ENCODE measurements around the gene SLCO2B1.

SLCO2B1 gene

DNA sequence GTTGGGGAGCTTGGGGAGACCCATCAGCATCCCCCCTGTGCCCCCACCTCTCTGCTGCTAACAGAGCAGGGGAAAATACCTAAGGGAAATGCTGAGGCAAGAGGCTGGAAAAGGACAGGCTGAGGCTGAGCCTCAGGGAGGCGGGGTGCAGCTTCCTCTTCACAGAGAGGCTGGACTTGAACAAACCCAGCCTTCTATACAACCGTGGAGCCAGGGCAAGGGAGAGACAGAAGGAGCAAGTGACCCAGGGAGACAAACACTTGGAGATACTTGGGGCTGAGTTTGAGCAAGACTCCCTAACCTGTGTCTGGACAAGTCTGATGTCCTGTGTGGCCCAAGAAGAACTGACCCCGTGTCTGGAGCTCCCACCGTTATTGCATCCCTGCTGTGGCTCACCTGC, at the start of gene SLCO2B1:
TSS of gene SLCO2B1 (plus strand) at position 229 of the 400 bp plus-strand sequence. CDS start 275 bp downstream, outside the sequence.
- no peak for TF ChIP-seq GATA3 (IDR thresholded peaks at IDR 0.05; ENCODE audit: low read depth, low read length)
- TF ChIP-seq GATA2 (IDR thresholded peaks at IDR 0.05; ENCODE audit: low read depth, low read length): no peak

DNA sequence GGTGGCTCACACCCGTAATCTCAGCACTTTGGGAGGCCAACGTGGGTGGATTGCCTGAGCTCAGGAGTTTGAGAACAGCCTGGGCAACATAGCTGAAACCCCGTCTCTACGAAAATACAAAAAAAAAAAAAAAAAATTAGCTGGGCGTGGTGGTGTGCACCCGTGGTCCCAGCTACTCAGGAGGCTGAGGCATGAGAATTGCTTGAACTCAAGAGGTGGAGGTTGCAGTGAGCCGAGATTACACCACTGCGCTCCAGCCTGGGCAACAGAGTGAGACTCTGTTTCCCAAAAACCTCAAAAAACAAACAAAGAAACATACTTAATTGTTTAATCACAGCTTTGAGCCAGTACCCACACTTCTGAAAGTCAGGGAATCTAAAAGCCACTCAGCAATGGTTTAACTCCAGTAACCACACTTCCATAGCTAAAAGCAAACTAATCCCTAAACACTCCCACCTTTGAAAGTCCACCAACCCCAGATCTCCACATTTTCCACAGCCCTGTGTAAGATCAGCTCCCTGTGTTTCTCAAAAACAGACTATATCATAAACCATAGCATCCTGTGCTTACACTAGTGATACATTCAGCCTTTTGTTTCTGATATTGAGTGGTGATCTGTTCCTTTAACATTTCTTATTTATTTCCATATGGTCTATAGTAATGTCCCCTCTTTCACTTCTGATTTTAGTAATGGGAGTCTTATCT, 49.3 kb upstream of the SLCO2B1 start:
- no peak for TF ChIP-seq GATA3 (IDR thresholded peaks at IDR 0.05; ENCODE audit: low read depth, low read length)
- TF ChIP-seq GATA2 (IDR thresholded peaks at IDR 0.05; ENCODE audit: low read depth, low read length): no peak

- no peak for TF ChIP-seq GATA3 (IDR thresholded peaks at IDR 0.05; ENCODE audit: low read depth, low read length)
- no peak for TF ChIP-seq GATA2 (IDR thresholded peaks at IDR 0.05; ENCODE audit: low read depth, low read length)
These were observed 47.4 kb upstream of the SLCO2B1 start for GRCh38 chr11:75103380-75104026.

DNA sequence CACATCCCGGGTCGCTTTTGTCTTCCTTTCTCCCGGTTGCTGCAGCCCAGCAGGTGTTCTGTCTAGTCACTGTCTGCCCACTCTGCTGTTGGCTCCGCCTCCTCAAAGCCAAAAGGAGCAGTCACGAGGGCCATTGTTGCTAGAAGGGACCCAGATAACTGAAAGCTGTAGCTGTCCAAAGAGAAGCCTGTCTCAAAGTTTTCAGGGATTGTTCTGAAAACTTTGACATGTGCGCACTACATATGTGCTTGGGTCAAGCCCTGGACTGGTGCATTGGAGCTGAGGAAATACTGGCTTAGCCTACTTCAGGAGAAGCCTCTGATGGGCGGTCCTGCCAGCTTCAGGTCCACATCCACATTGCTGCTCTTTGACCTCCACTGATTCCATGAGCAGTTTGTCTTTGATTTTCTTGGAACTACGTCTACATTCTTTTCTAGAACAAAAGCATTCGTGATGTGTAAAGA, 45.4 kb upstream of the SLCO2B1 start:
- no peak for TF ChIP-seq GATA2 (IDR thresholded peaks at IDR 0.05; ENCODE audit: low read depth, low read length)
- TF ChIP-seq GATA3 (IDR thresholded peaks at IDR 0.05; ENCODE audit: low read depth, low read length): no peak

- TF ChIP-seq GATA3 (IDR thresholded peaks at IDR 0.05; ENCODE audit: low read depth, low read length): no peak
- TF ChIP-seq GATA2 (IDR thresholded peaks at IDR 0.05; ENCODE audit: low read depth, low read length): no peak
These were observed 43.7 kb upstream of the SLCO2B1 start for GRCh38 chr11:75107187-75107586.

DNA sequence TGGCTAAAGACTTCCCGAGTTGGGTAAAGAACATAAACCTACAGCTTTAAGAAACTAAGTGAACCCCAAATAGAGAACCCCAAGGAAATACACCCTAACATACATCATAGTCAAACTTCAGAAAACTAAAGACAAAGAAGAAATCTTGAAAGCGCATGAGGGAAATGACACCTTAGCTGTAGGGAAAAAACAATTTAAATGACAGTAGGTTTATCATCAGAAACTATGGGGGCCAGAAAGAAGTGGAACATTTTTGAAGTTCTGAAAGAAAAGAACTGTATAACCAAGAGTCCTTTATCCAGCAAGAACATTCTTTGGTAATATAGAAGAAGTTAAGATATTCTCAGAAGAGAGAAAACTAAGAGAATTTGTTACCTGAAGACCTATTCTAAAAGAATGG, 38.7 kb upstream of the SLCO2B1 start:
- TF ChIP-seq GATA2 (IDR thresholded peaks at IDR 0.05; ENCODE audit: low read depth, low read length) (no peak), GATA3 (IDR thresholded peaks at IDR 0.05; ENCODE audit: low read depth, low read length) (no peak)

DNA sequence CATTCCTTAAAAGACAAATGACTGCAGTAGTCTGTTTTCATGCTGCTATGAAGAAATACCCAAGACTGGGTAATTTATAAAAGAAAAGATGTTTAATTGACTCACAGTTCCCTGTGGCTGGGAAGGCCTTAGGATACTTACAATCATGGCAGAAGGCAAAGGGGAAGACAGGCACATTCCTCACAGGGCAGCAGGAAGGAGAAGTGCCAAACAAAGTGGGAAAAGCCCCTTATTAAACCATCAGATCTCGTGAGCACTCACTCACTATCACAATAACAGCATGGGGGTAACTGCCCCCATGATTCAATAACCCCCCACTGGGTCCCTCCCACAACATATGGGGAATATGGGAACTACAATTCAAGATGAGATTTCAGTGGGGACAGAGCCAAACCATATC, 37.9 kb upstream of the SLCO2B1 start:
- TF ChIP-seq GATA3 (IDR thresholded peaks at IDR 0.05; ENCODE audit: low read depth, low read length) (no peak), GATA2 (IDR thresholded peaks at IDR 0.05; ENCODE audit: low read depth, low read length) (no peak)

GRCh38 chr11:75114465-75114864, 36.4 kb upstream of the SLCO2B1 start:
- TF ChIP-seq GATA3 (IDR thresholded peaks at IDR 0.05; ENCODE audit: low read depth, low read length) (no peak), GATA2 (IDR thresholded peaks at IDR 0.05; ENCODE audit: low read depth, low read length) (no peak)

GRCh38 chr11:75118577-75118976, 32.3 kb upstream of the SLCO2B1 start:
- TF ChIP-seq GATA2 (IDR thresholded peaks at IDR 0.05; ENCODE audit: low read depth, low read length) (no peak), GATA3 (IDR thresholded peaks at IDR 0.05; ENCODE audit: low read depth, low read length) (no peak)

GRCh38 chr11:75126564-75126963, 24.3 kb upstream of the SLCO2B1 start:
- TF ChIP-seq GATA2 (IDR thresholded peaks at IDR 0.05; ENCODE audit: low read depth, low read length) (no peak), GATA3 (IDR thresholded peaks at IDR 0.05; ENCODE audit: low read depth, low read length) (no peak)

GRCh38 chr11:75132080-75132479, 18.8 kb upstream of the SLCO2B1 start:
- TF ChIP-seq GATA3 (IDR thresholded peaks at IDR 0.05; ENCODE audit: low read depth, low read length): no peak
- no peak for TF ChIP-seq GATA2 (IDR thresholded peaks at IDR 0.05; ENCODE audit: low read depth, low read length)

DNA sequence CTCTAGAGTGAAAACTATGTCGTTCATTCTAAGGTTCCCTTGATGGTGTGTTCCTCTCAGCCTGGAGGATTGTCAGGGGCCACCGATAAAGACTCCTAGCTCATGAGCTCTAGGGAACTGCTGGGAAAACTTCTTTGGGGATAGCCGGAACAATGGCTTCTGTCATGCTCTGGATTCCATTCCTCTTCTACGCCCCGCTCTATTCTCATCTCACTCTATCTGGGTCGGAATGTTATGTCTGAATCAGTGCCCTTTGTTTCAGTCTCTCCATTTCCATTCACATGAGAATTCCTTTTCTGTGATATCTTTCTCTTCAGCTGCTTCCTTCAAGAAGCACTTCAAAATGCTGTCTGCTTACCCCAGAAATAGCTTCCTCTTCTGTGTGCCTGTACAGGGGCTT, 16.9 kb upstream of the SLCO2B1 start:
- TF ChIP-seq GATA3 (IDR thresholded peaks at IDR 0.05; ENCODE audit: low read depth, low read length) (no peak), GATA2 (IDR thresholded peaks at IDR 0.05; ENCODE audit: low read depth, low read length) (no peak)

DNA sequence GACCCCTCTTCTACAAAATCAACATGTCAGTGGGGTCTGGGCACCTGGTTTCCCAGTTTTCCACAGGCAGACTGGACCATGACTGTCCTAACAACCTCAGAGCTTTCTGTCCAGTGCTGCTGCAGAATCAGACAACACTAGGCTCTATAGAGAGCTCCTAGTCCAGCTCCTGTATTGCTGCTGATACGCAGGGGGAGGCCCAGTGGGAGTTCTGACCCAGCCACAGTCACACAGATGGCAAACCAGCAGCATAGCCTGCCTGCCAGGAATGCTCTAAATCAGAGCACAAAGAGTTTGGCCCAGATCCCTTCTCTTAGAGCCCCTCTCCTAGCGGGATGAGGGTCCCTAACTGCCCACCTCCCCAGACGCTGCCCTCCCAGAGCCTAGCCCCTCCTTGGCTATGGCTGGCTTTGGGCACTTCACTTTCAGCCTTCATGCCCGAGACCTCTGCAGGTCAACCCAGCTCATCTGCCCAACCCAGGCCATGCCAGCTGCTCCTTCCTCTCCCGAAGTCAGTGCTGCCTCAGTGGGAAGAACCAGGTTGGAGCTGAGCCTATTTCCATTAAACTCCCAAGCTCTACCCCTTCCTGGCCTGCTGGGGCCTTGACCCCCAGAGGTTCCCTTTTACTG, 15.8 kb upstream of the SLCO2B1 start:
- TF ChIP-seq GATA2 (IDR thresholded peaks at IDR 0.05; ENCODE audit: low read depth, low read length): no peak
- TF ChIP-seq GATA3 (IDR thresholded peaks at IDR 0.05; ENCODE audit: low read depth, low read length): no peak

DNA sequence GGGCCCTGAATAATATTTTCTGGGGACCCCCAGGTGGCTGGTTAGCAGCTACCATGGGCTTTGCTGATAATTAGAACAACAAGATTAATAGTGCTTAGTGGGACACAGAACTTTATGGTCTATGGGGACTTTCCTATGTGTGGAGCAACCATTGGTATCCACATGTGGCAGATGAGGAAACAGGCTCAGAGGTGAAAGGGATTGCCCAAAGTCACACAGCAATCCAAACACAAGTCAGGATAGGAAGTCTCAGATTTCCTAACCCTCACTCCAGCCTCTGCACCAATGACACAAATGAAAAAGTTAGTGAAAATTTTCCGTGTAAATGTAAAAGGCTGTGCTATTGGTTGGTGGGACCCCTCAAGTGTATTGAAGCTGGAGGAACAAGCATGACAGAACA, 15.3 kb upstream of the SLCO2B1 start:
- TF ChIP-seq GATA2 (IDR thresholded peaks at IDR 0.05; ENCODE audit: low read depth, low read length) (no peak), GATA3 (IDR thresholded peaks at IDR 0.05; ENCODE audit: low read depth, low read length) (no peak)
